Muscle layer of duodenum (tissue), 2 donors: Measurements from ENCODE around the gene TCP10L.
"Not testable (repeated sequence)": the region's sequence is repeated elsewhere in the genome, so short reads cannot be mapped to it uniquely, and the experiment has no call there.

ENCODE experiments used
- H3K27ac ChIP-seq: one replicate; pipeline ENCODE4 v1.7.0; 2013; ENCODE audit warnings: mild to moderate bottlenecking, low read length
- H3K27me3 ChIP-seq: one replicate; pipeline ENCODE4 v1.7.0; 2013; ENCODE audit warnings: low read depth, mild to moderate bottlenecking, control low read depth, low read length
- H3K36me3 ChIP-seq, 2 donors: one replicate each; pipeline ENCODE4 v1.7.0; 2013; ENCODE audit warnings: low read length in 2 of 2, control low read depth in 1 of 2, mild to moderate bottlenecking in 1 of 2; ENCODE audit not compliant: insufficient read depth in 2 of 2, control insufficient read depth in 1 of 2
- H3K4me1 ChIP-seq, 2 donors: one replicate each; pipeline ENCODE4 v1.7.0; 2013; ENCODE audit warnings: low read length in 2 of 2, mild to moderate bottlenecking in 2 of 2, control low read depth in 1 of 2, moderate library complexity in 1 of 2; ENCODE audit not compliant: insufficient read depth in 2 of 2, control insufficient read depth in 1 of 2
- H3K4me3 ChIP-seq, 2 donors: one replicate each; pipeline ENCODE4 v1.7.0; 2013; ENCODE audit warnings: low read length in 2 of 2, low read depth in 1 of 2, mild to moderate bottlenecking in 1 of 2
- H3K9me3 ChIP-seq, 2 donors: one replicate each; pipeline ENCODE4 v1.7.0; 2013; ENCODE audit warnings: low read length in 2 of 2, control low read depth in 1 of 2, mild to moderate bottlenecking in 1 of 2; ENCODE audit not compliant: control insufficient read depth in 1 of 2
- donor health status: healthy.

TCP10L gene

DNA sequence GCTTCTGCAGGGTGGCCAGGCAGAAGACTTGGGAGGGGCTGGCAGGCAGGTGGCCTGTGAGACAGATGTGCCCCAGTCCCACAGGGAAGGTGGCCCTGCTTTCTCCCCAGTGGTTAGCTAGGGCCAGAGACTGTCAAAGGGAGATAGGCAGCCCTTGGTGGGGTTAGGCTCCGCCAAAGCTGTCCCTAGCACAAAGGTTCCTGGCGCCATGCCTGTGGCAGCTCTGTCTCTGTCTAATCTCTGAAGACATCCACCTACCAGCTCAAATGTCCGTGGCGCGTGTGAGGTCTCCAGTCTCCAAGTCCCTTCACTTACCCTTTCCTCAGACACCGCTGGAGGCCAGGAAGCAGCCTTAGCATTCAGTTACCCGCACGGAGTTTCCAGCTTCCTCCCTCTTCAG is 17.7 kb downstream of the TCP10L start:
- Histone ChIP-seq H3K4me1 (peaks cover 0 to 4% of the 10 kb centered on the region in 2 donors), H3K27ac (no peak overlapping the region), H3K36me3 (no peaks in the 10 kb centered on the region), H3K27me3 (no peaks in the 10 kb centered on the region), H3K9me3 (peaks cover 0 to 8% of the 10 kb centered on the region in 2 donors), H3K4me3 (no peak overlapping the region)

- H3K36me3 ChIP-seq, result no peaks in the 10 kb centered on the region
- no peak overlapping the region for H3K4me3 ChIP-seq
- H3K27ac ChIP-seq, result no peak overlapping the region
- H3K4me1 ChIP-seq, result peaks cover 0 to 4% of the 10 kb centered on the region in 2 donors
- peaks cover 0 to 8% of the 10 kb centered on the region in 2 donors for H3K9me3 ChIP-seq
- H3K27me3 ChIP-seq, result no peaks in the 10 kb centered on the region
Observed at GRCh38 chr21:32566741-32567389, 18.5 kb downstream of the TCP10L start.

DNA sequence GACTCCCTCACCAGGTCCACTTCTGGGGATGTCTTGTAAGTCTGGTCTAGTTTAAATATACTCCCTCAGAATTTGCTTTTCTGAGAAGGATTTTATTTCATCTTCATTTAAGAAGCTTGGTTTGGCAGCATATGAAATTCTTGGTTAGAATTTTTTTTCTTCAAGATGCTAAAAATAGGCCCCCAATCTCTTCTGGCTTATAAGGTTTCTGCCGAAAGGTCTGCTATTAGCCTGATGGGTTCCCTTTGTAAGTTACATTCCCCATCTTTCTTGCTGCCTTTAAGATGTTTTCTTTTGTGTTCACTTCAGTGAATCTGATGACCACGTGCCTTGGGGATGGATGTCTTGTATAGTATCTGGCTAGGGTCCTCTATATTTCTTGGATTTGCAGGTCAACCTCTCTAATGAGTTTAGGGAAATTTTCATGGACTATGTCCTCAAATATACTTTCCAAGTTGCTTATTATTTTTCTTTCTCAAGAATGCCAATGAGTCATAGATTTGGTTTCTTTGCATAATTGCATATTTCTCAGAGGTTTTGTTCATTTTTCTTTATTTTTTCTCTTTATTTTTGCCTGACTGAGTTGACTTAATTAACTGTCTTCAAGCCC is 19.4 kb downstream of the TCP10L start:
- Histone ChIP-seq H3K27me3 (no peaks in the 10 kb centered on the region), H3K27ac (no peak overlapping the region), H3K9me3 (peaks cover 0 to 8% of the 10 kb centered on the region in 2 donors), H3K36me3 (no peaks in the 10 kb centered on the region), H3K4me3 (no peak overlapping the region), H3K4me1 (peaks cover 0 to 4% of the 10 kb centered on the region in 2 donors)

- Histone ChIP-seq H3K27ac (no peak overlapping the region), H3K36me3 (no peaks in the 10 kb centered on the region), H3K27me3 (no peaks in the 10 kb centered on the region), H3K4me3 (no peak overlapping the region), H3K9me3 (peaks cover 0 to 8% of the 10 kb centered on the region in 2 donors), H3K4me1 (no peaks in the 10 kb centered on the region)
Observed at GRCh38 chr21:32562915-32563314, 22.4 kb downstream of the TCP10L start.

DNA sequence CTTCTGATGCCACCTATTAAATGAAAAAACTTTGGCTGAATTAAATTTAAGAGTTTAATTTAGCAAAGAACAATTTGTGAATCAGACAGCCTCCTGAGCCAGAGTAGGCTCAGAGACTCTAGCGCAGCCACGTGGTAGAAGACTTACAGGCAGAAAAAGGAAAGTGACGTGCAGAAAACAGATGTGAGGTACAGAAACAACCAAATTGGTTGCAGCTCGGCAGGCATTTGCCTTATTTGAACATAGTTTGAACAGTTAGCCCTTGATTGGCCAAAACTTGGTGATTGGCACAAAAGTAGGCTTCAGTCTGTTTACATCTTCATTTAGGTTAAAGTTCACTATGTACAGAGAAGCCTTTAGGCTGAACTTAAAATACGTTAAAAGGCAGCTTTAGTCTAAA is 22.9 kb downstream of the TCP10L start:
- no peak overlapping the region for H3K4me3 ChIP-seq
- H3K27ac ChIP-seq, result no peak overlapping the region
- peaks cover 0 to 8% of the 10 kb centered on the region in 2 donors for H3K9me3 ChIP-seq
- H3K27me3 ChIP-seq, result no peaks in the 10 kb centered on the region
- no peaks in the 10 kb centered on the region for H3K4me1 ChIP-seq
- H3K36me3 ChIP-seq, result no peaks in the 10 kb centered on the region

- not testable (repeated sequence) for H3K9me3 ChIP-seq, H3K4me3 ChIP-seq, H3K36me3 ChIP-seq, H3K27ac ChIP-seq, H3K4me1 ChIP-seq, H3K27me3 ChIP-seq
Observed at GRCh38 chr21:32561476-32561875, 23.8 kb downstream of the TCP10L start.

DNA sequence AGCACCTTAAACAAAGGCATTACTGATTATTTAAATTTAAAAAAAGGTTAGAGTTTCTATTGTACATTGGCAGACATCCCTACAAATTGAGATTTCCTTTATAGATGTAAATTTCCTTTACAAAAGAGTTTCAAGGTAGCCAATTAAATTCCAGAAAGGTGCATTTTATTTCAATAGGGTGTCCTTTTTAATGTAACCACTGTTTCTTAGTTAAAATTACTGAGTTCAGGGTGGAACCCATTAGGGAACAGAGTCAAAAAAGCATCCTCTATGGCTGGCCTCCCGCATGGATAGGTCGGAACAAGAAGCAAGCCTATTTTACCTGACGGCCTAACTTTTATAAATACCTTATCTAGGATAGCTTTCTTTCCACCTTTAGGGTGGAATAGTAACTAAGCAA is 24.4 kb downstream of the TCP10L start:
- no peak overlapping the region for H3K27ac ChIP-seq
- H3K4me1 ChIP-seq, result no peaks in the 10 kb centered on the region
- no peaks in the 10 kb centered on the region for H3K36me3 ChIP-seq
- no peak overlapping the region for H3K4me3 ChIP-seq
- H3K27me3 ChIP-seq, result no peaks in the 10 kb centered on the region
- peaks cover 0 to 8% of the 10 kb centered on the region in 2 donors for H3K9me3 ChIP-seq

GRCh38 chr21:32559006-32559610 is 26.2 kb downstream of the TCP10L start:
- Histone ChIP-seq H3K9me3 (no peaks in the 10 kb centered on the region), H3K36me3 (no peaks in the 10 kb centered on the region), H3K4me1 (no peaks in the 10 kb centered on the region), H3K27ac (no peak overlapping the region), H3K27me3 (no peaks in the 10 kb centered on the region), H3K4me3 (no peak overlapping the region)

DNA sequence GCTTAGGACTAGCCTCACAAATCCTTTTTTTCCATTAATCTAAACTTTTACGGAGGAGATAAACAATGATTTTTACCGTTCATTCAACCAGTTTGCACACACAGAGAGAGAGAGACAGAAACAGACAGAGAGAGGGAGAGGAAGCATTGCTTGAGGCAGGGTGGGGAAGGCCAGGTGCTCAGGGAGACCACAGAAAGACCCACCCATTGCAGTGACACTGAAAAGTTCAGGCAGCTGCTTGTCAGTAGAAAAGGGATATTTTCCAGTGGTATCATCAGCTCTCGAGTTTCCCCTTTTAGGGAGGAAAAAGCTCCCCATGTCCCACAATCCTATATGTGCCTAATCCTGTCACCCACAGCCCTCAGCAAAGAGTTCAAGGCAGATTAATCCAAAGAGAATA is 27.2 kb downstream of the TCP10L start:
- Histone ChIP-seq H3K9me3 (no peaks in the 10 kb centered on the region), H3K36me3 (no peaks in the 10 kb centered on the region), H3K4me1 (no peaks in the 10 kb centered on the region), H3K27me3 (no peaks in the 10 kb centered on the region), H3K27ac (no peak overlapping the region), H3K4me3 (no peak overlapping the region)

DNA sequence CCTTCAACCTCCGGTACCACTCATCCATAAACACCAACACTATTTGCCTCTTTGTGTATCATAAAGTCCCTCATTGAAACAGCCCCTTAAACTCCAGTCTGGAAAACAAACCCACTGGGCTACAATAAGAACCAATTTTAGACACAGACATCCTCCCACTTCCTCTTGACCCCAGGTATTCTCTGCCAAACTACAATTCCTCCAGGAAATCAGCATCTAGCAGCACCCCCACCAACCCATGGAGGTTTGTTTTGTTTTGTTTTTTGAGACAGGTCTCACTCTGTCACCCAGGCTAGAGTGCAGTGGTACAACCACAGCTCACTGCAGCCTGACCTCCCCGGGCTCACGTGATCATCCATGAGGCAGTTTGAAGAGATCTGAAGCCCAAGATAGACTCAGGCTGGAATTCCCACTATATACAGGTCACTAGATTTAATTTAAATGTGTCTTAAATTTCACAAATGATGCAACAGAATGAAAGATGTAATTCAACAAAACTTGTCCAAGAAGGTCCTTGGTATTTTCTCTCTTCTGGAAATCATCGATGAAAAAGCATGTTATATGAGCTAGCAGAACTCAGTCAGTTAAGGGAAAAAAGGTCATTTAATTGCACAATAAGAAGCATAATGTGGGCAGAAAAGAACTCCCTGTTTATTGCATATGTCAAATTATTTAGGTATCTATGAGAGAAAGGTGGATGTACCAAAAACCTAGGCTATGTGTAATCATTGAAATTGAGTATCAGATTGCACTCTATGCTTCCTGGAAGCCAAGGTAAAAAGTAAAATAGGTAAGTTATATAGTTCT is 30.3 kb downstream of the TCP10L start:
- no peak overlapping the region for H3K27ac ChIP-seq
- no peaks in the 10 kb centered on the region for H3K4me1 ChIP-seq
- H3K9me3 ChIP-seq, result no peaks in the 10 kb centered on the region
- no peaks in the 10 kb centered on the region for H3K36me3 ChIP-seq
- no peaks in the 10 kb centered on the region for H3K27me3 ChIP-seq
- no peak overlapping the region for H3K4me3 ChIP-seq

- no peaks in the 10 kb centered on the region for H3K4me1 ChIP-seq
- no peak overlapping the region for H3K4me3 ChIP-seq
- H3K27me3 ChIP-seq, result no peaks in the 10 kb centered on the region
- H3K27ac ChIP-seq, result no peak overlapping the region
- H3K9me3 ChIP-seq, result no peaks in the 10 kb centered on the region
- H3K36me3 ChIP-seq, result no peaks in the 10 kb centered on the region
Observed at GRCh38 chr21:32549886-32550285, 35.4 kb downstream of the TCP10L start.
